Neuronal stem cell (in vitro differentiated cells): Measurements from ENCODE around the gene SZT2.
A peak's percentile ranks its signal among the peaks of the same experiment; 100 is the strongest.

Experiments
- DNase-seq: peaks from one replicate; pipeline ENCODE4 v3.0.0-alpha.2; 2013; ENCODE audit warnings: low spot score
- H2AFZ ChIP-seq: one replicate; pipeline ENCODE4 v1.6.1; 2013; ENCODE audit warnings: mild to moderate bottlenecking, low read length, inconsistent platforms
- H2AK5ac ChIP-seq: 2 replicates; pipeline ENCODE4 v1.6.1; 2013; ENCODE audit warnings: low read depth, mild to moderate bottlenecking, inconsistent platforms, low read length, moderate library complexity, mixed read lengths
- H2BK120ac ChIP-seq: 2 replicates; pipeline ENCODE4 v1.6.1; 2013; ENCODE audit warnings: low read depth, mild to moderate bottlenecking, inconsistent platforms, low read length, moderate library complexity, mixed read lengths
- H2BK12ac ChIP-seq: one replicate; pipeline ENCODE4 v1.6.1; 2013; ENCODE audit warnings: low read length, inconsistent platforms
- H2BK15ac ChIP-seq: 2 replicates; pipeline ENCODE4 v1.6.1; 2013; ENCODE audit warnings: mild to moderate bottlenecking, low read length, inconsistent platforms, mixed read lengths
- H2BK5ac ChIP-seq: one replicate; pipeline ENCODE4 v1.6.1; 2013; ENCODE audit warnings: inconsistent platforms, mild to moderate bottlenecking, low read length, moderate library complexity
- H3K14ac ChIP-seq: one replicate; pipeline ENCODE4 v1.6.1; 2013; ENCODE audit warnings: low read length, inconsistent platforms
- H3K18ac ChIP-seq: 2 replicates; pipeline ENCODE4 v1.6.1; 2013; ENCODE audit warnings: low read length, inconsistent platforms
- H3K23ac ChIP-seq: 2 replicates; pipeline ENCODE4 v1.6.1; 2013; ENCODE audit warnings: low read depth, mild to moderate bottlenecking, mixed read lengths, low read length, inconsistent platforms; ENCODE audit not compliant: poor library complexity
- H3K27ac ChIP-seq: replicated peaks from 3 replicates; pipeline ENCODE4 v1.5.1; 2013; ENCODE audit warnings: low read length, inconsistent platforms
- H3K27me3 ChIP-seq, 3 experiments: 2 replicates each; pipeline ENCODE4 v1.6.1; 2013; ENCODE audit warnings: low read length in 3 of 3, mild to moderate bottlenecking in 2 of 3, inconsistent platforms in 1 of 3, low read depth in 1 of 3, mixed read lengths in 1 of 3, moderate library complexity in 1 of 3; ENCODE audit not compliant: control insufficient read depth in 3 of 3, insufficient read depth in 3 of 3
- H3K36me3 ChIP-seq, 2 donors: replicated peaks in 1 of 2; 2 replicates each; pipeline ENCODE4 v1.6.1; 2013; ENCODE audit warnings: low read length in 2 of 2; ENCODE audit not compliant: control insufficient read depth in 2 of 2, insufficient read depth in 2 of 2
- H3K4ac ChIP-seq: 2 replicates; pipeline ENCODE4 v1.6.1; 2013; ENCODE audit warnings: inconsistent platforms, mild to moderate bottlenecking, low read length, moderate library complexity
- H3K4me1 ChIP-seq, 2 donors: 1 replicate in 1 of 2; 2 replicates in 1 of 2; pipeline ENCODE4 v1.6.1; 2013; ENCODE audit warnings: low read length in 2 of 2, low read depth in 1 of 2; ENCODE audit not compliant: control insufficient read depth in 2 of 2, insufficient read depth in 1 of 2
- H3K4me2 ChIP-seq: one replicate; pipeline ENCODE4 v1.6.1; 2013; ENCODE audit warnings: mild to moderate bottlenecking, low read length, inconsistent platforms; ENCODE audit not compliant: insufficient read depth, poor library complexity, severe bottlenecking
- H3K4me3 ChIP-seq, 2 donors: 2 replicates each; pipeline ENCODE4 v1.5.1; 2013; ENCODE audit warnings: low read length in 2 of 2, mild to moderate bottlenecking in 2 of 2, inconsistent platforms in 1 of 2, moderate library complexity in 1 of 2
- H3K79me1 ChIP-seq: one replicate; pipeline ENCODE4 v1.6.1; 2013; ENCODE audit warnings: low read depth, mild to moderate bottlenecking, inconsistent platforms, low read length, moderate library complexity
- H3K9ac ChIP-seq: one replicate; pipeline ENCODE4 v1.6.1; 2013; ENCODE audit warnings: mild to moderate bottlenecking, low read depth, low read length, inconsistent platforms; ENCODE audit not compliant: poor library complexity
- H3K9me3 ChIP-seq, 2 donors: replicated peaks in 1 of 2; 2 replicates each; pipeline versions ENCODE3 to v1.6.1; 2013; ENCODE audit warnings: low read length in 2 of 2, mild to moderate bottlenecking in 2 of 2, inconsistent platforms in 1 of 2, low read depth in 1 of 2, mixed read lengths in 1 of 2, moderate library complexity in 1 of 2; ENCODE audit not compliant: control insufficient read depth in 2 of 2, insufficient read depth in 1 of 2
- H4K8ac ChIP-seq: one replicate; pipeline ENCODE4 v1.6.1; 2013; ENCODE audit warnings: low read depth, mild to moderate bottlenecking, inconsistent platforms, low read length, moderate library complexity
- H4K91ac ChIP-seq: one replicate; pipeline ENCODE4 v1.6.1; 2013; ENCODE audit warnings: low read length, low read depth, mild to moderate bottlenecking, inconsistent platforms; ENCODE audit not compliant: poor library complexity
- WGBS, 2 donors: extraction: QIAGEN DNeasy Blood & Tissue Kit; methylation state at CpG; one replicate each; pipeline ENCODE4 v1.1.7; 2013; ENCODE audit warnings: missing lambda C conversion rate in 2 of 2, mixed read lengths in 1 of 2; ENCODE audit not compliant: insufficient read length in 2 of 2, insufficient replicate concordance in 1 of 2; ENCODE audit errors: extremely low coverage in 2 of 2; 5-methylcytosine and 5-hydroxymethylcytosine counted together

SZT2 gene

DNA sequence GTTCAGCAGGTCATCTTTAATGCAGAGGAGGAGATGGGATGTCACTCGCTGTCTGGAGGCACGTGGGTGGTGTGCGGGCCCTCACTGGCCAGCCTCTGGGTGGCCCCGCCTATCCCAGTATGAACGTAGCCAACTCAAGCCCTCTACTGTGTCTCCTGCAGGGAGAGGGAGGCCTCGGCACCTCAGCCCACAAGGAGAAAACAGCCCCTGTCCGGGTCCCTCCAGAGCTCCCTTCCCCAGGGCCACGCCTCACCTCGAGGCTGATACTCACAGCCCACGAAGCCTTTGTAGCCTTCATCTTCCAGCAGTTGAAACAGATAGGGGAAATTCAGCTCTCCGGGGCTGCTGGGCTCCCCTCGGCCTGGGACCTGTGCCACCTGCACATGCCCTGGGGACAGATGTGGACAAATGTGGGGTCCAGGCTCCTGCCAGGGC is 61.5 kb downstream of the SZT2 start:
- Histone ChIP-seq H4K91ac (no peak overlapping the region), H2BK120ac (no peak overlapping the region), H3K9me3 (peaks cover 0 to 2% of the 10 kb centered on the region in 2 donors), H3K14ac (no peak overlapping the region), H3K27ac (no peak overlapping the region), H2BK5ac (no peak overlapping the region), H4K8ac (no peak overlapping the region), H3K27me3 (no peaks in the 10 kb centered on the region), H2BK15ac (no peak overlapping the region), H3K4me1 (peaks cover 0 to 8% of the 10 kb centered on the region in 2 donors), H3K36me3 (peaks cover 41 to 67% of the 10 kb centered on the region in 2 donors), H3K9ac (no peak overlapping the region), H2AK5ac (no peak overlapping the region), H2BK12ac (no peak overlapping the region), H3K4me2 (no peak overlapping the region), H3K23ac (no peak overlapping the region), H3K18ac (no peak overlapping the region), H2AFZ (no peak overlapping the region), H3K4ac (no peak overlapping the region), H3K4me3 (no peak overlapping the region), H3K79me1 (no peaks in the 10 kb centered on the region)
- no CpG with 5 or more reads among the region's 12 CpGs for WGBS, 2 donors
- no peak for DNase-seq

DNA sequence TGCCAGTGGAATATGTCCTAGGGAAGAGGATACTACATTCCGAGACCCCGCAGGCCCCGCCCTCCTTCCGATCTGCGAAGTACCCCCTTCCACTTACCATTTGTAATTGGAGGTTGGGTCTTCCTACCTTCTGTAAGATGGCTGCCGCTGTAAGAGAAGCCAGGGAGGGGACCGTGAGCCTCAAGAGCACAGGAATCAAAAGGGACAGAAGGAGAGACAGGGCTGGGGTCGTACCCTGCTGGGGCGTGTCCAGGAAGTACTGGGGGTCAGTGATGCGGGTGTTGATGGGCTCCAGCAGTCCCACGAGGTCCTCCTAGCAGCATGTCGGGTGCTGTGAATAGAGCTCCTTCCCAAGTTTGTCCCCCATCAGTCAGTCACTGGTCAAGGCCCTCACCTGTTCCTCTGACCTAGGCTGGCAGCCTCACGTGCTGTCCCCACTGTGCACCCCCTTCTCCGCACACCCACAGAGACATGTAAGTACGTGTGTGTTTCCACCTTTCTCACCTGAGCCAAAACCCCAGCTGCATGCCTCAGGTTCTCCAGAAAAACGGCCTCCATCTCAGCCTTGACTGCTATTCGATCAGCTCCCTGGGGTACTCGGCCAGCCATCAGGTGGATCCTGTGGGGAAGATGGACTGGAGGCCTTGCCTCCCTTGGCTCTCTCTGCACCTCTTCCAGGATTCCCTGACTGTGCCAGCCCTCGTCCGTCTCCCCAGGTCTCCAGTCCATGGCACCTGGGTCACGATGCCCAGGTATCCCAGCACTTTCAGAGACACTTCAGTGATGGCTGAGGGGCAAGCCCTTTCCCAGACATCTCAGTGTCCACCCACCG is 62.2 kb downstream of the SZT2 start:
- Histone ChIP-seq H3K9me3 (peaks cover 0 to 2% of the 10 kb centered on the region in 2 donors), H3K4me1 (peaks cover 0 to 8% of the 10 kb centered on the region in 2 donors), H2BK120ac (no peak overlapping the region), H2BK5ac (no peak overlapping the region), H3K23ac (no peak overlapping the region), H3K4me3 (no peak overlapping the region), H2AFZ (no peak overlapping the region), H3K36me3 (peaks cover 35 to 59% of the 10 kb centered on the region in 2 donors), H3K14ac (no peak overlapping the region), H4K8ac (no peak overlapping the region), H3K79me1 (no peaks in the 10 kb centered on the region), H3K27ac (no peak overlapping the region), H3K9ac (peak overlapping the region; percentile 7), H4K91ac (no peak overlapping the region), H3K4ac (no peak overlapping the region), H3K18ac (no peak overlapping the region), H3K27me3 (no peaks in the 10 kb centered on the region), H2BK12ac (no peak overlapping the region), H2AK5ac (no peak overlapping the region), H2BK15ac (no peak overlapping the region), H3K4me2 (no peak overlapping the region)
- no CpG with 5 or more reads among the region's 22 CpGs for WGBS, 2 donors
- DNase-seq = no peak

DNA sequence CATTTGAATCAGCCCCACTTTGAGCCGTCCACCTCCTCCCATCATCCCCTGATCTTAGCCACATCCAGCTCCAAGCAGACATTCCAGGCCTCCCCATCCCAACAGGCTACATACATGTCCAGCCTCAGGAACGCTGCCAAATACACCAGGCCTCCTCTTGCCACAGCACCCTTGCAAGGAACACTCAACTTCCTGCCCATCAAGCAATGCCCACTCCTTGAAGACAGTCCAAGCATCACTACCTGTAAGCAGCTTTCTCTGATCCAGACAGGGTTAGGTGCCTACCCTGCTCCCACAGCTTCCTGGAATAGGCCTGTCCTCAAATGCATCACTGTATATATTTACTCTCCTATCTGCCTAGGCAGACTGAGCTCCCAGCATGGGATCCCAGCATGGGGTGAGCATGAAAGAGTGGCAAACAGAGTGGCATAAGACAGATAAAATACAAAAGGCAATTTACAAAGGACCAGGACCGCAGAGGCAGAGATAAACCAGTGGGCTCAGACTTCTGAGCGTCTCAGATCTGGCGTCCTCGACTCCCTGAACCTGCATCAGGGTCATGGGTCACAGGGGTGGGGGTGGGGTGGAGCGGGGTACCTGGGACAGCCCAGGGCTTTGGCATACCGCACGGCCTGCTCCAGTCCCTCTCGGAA is 63.2 kb downstream of the SZT2 start:
- WGBS, 2 donors = no CpG with 5 or more reads among the region's 10 CpGs
- H3K18ac ChIP-seq = peak overlapping the region; percentile 94
- H3K4me3 ChIP-seq = peak overlapping the region in 1 of 2 donors; percentile 84
- H4K91ac ChIP-seq = no peak overlapping the region
- H3K27me3 ChIP-seq = no peaks in the 10 kb centered on the region
- H3K14ac ChIP-seq = no peak overlapping the region
- H2BK15ac ChIP-seq = peak overlapping the region; percentile 11
- H2BK120ac ChIP-seq = no peak overlapping the region
- H3K4me1 ChIP-seq = peaks cover 0 to 8% of the 10 kb centered on the region in 2 donors
- H2AK5ac ChIP-seq = peak overlapping the region; percentile 43
- peak overlapping the region; percentile 90 for H3K23ac ChIP-seq
- H3K27ac ChIP-seq = peak overlapping the region; percentile 82
- no peak overlapping the region for H2BK12ac ChIP-seq
- H2BK5ac ChIP-seq = no peak overlapping the region
- H3K79me1 ChIP-seq = no peaks in the 10 kb centered on the region
- H3K36me3 ChIP-seq = peaks cover 26 to 49% of the 10 kb centered on the region in 2 donors
- no peak overlapping the region for H4K8ac ChIP-seq
- peak overlapping the region; percentile 66 for H3K4me2 ChIP-seq
- no peak overlapping the region for H3K4ac ChIP-seq
- DNase-seq = peak; percentile 17
- no peak overlapping the region for H3K9ac ChIP-seq
- no peak overlapping the region for H2AFZ ChIP-seq
- H3K9me3 ChIP-seq = peaks cover 0 to 2% of the 10 kb centered on the region in 2 donors
